WTC11 (cell line): ENCODE data around the gene PTPRU.

Source experiments
- CTCF ChIP-seq: fragments of 200-600 bp; IDR thresholded peaks from 2 replicates; pipeline ENCODE4 v1.8.0; 2022; ENCODE audit warnings: antibody characterized with exemption
- TCF7 ChIP-seq: sonication (generic); formaldehyde crosslinking; IDR thresholded peaks from 2 replicates; pipeline ENCODE4 v1.8.0; 2022; ENCODE audit warnings: mild to moderate bottlenecking, low read depth, missing genetic modification reagents, moderate library complexity

- TF ChIP-seq CTCF = no peak
- TF ChIP-seq TCF7 (CRISPR knock-in tag) = no peak
Observed at GRCh38 chr1:29209173-29209572, 27.1 kb upstream of the PTPRU start.
